ENCODE data around the gene TTC9C. TPM values are rescaled to one million over a fixed set of nuclear protein-coding genes. Genes with fewer than 3 reads are reported as not detected.

Gene TTC9C
- total and polyA plus RNA-seq, 2 of the 8 experiments (the other 6 are each of a cell fraction or from before 2014, with no cell fraction given), result 25.4 to 34.1 TPM

- no peak for TF ChIP-seq CHD7 (IDR thresholded peaks at IDR 0.05; ENCODE audit: insufficient replicate concordance, low read length)
- TF ChIP-seq TCF12 (IDR thresholded peaks at IDR 0.05; ENCODE audit: low read depth, low read length), result no peak
- peak; percentile 62; the same call in 1 of the 2 replicates for TF ChIP-seq E2F6 (IDR thresholded peaks at IDR 0.05)
- peak; percentile 68 for TF ChIP-seq MAX (IDR thresholded peaks at IDR 0.05)
- TF ChIP-seq SRF (IDR thresholded peaks at IDR 0.05; ENCODE audit: low read depth, low read length), result peak; percentile 64
- TF ChIP-seq HDAC6 (IDR thresholded peaks at IDR 0.05; ENCODE audit: low read depth, low read length), result no peak
- TF ChIP-seq ATF2 (IDR thresholded peaks at IDR 0.05; ENCODE audit: low read length), result peak; percentile 32; the same call in 1 of the 2 replicates
Observed at GRCh38 chr11:62787005-62787759, 58.9 kb downstream of the TTC9C start, which contains the start of gene TMEM179B (continued).

All from H1 (cell line).